VCaP (cell line): ENCODE data around the gene KPNA3.

ENCODE experiments used
- H3K27ac ChIP-seq: fragments of 450-650 bp; 2 replicates; pipeline ENCODE4 v1.5.1; 2017
- CTCF ChIP-seq: fragments of 450-650 bp; conservative IDR thresholded peaks from 2 replicates; pipeline ENCODE4 v1.5.1; 2017; ENCODE audit warnings: mild to moderate bottlenecking, moderate library complexity

KPNA3 gene

GRCh38 chr13:49784886-49785570 is 7.5 kb downstream of the KPNA3 start:
- no peak for TF ChIP-seq CTCF
- no peak overlapping the region for H3K27ac ChIP-seq

DNA sequence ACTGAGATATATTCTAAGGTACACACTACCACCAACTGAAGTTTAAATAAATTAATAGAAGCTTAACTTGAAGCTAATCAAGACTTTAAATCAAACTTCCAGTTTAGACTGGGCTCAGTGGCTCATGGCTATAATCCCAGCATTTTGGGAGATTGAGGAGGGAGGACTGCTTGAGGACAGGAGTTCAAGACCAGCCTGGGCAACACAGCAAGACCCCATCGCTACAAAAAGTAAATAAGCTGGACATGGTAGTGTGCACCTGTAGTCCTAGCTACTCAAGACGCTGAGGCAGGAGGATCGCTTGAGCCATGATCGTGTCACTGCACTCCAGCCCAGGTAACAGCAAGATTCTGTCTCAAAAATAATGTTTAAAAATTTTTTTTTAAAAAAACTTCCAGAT is 8.6 kb downstream of the KPNA3 start:
- no peak for TF ChIP-seq CTCF

GRCh38 chr13:49782784-49783183 is 9.7 kb downstream of the KPNA3 start:
- no peak for TF ChIP-seq CTCF
- no peak overlapping the region for H3K27ac ChIP-seq

More for the DNA sequence above, 8.6 kb downstream of the KPNA3 start:
- no peak overlapping the region for H3K27ac ChIP-seq

GRCh38 chr13:49781806-49782205 is 10.7 kb downstream of the KPNA3 start:
- no peak for TF ChIP-seq CTCF

DNA sequence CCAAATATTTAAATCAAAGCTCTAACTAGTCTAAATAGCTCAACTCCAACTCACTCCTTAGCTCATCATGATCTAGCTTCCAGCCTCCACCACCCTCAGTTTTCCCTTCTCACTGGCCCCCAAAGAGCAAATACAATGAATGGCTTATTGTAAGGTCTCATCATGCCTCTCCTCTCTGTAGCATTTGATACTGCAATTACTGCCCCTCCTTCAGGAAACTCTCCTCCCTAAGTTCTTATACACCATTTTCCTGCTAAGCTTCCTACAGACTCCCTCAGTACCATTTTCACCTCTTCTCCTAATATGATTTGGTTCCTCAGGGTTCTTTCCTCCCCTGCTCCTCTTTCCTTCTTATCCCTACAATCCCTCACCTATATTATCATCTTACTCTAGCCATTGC is 12.8 kb downstream of the KPNA3 start:
- no peak overlapping the region for H3K27ac ChIP-seq
- no peak for TF ChIP-seq CTCF

More at GRCh38 chr13:49781806-49782205, 10.7 kb downstream of the KPNA3 start:
- H3K27ac ChIP-seq, result no peak overlapping the region

DNA sequence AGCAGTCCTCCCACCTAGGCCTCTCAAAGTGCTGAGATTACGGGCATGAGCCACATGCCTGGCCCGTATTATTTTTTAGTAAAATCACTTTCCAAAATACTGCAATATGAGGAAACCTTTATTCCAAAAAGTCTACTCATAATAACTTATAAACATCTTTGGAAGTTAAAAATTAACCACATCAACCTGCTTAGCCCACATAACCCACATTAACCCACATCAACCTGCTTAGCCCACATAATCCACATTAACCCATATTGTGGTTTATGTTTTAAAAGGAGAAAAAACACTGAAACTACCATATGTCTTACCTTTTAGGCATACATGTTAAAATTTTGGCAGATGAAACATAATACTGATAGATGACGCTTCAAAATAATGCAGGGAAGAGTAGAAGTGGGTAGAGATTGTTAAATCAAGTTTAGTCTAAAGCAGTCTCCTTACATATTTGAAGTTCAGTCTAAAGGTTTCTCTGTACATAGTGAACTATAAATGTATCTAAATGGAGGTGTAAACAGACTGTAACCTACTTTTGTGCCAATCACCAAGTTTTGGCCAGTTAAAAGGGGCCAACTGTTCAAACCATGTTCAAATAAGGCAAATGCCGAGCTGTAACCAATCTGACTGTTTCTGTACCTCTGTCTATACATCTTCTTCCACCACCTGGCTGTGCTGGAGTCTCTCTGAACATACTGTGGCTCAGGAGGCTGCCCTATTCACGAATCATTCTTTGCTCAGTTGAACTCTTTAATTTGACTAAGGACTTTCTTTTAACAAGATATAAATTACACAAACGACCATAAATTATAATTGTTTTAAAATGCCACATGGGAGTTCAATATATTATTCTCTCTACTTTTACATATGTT is 14.5 kb downstream of the KPNA3 start:
- H3K27ac ChIP-seq, result no peak overlapping the region
- no peak for TF ChIP-seq CTCF

DNA sequence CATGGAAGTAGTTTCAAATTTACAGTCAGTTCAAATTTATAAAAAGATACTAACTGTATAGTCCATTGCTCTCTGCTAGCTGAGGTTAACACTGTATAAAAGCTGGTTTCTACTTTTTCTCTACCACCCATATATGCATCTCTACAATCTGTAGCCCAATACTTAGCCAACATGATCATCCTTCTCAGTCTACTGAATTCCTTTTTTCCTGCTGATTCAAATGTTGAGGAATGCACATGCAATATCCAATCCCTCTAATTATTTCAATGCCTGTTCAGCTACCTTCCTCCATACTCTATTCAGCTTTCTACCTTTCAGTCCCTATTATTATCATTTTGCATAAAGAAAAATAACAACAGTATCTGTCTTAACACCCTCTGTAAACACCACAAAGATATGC is 15.6 kb downstream of the KPNA3 start:
- no peak overlapping the region for H3K27ac ChIP-seq
- TF ChIP-seq CTCF, result no peak
